K562 (cell line): ENCODE results near the gene IFT22. TPM values are rescaled to one million over a fixed set of nuclear protein-coding genes. Genes with fewer than 3 reads are reported as not detected.

Experiments
- ATF4 ChIP-seq: fragments of 450-650 bp; formaldehyde crosslinking; IDR thresholded peaks from 2 replicates; pipeline ENCODE4 v1.4.0; 2022; ENCODE audit warnings: mild to moderate bottlenecking, moderate library complexity
- CBX3 ChIP-seq, 2 experiments: IDR thresholded peaks; 1 replicate in 1 of 2; 2 replicates in 1 of 2; pipeline ENCODE4 v1.6.1; 2012; ENCODE audit warnings: inconsistent platforms in 2 of 2, low read length in 2 of 2, borderline replicate concordance in 1 of 2, control low read depth in 1 of 2
- CBX5 ChIP-seq: IDR thresholded peaks from 2 replicates; pipeline ENCODE4 v1.6.1; 2014; ENCODE audit warnings: low read depth, borderline replicate concordance
- HEY1 ChIP-seq: fragments of 250-450 bp; sonication (Bioruptor Pico); IDR thresholded peaks from 2 replicates; pipeline ENCODE4 v1.5.0; 2020; ENCODE audit warnings: mild to moderate bottlenecking, moderate library complexity, borderline replicate concordance
- HOXB6 ChIP-seq: fragments of 250-450 bp; sonication (Bioruptor Pico); IDR thresholded peaks from 2 replicates; pipeline ENCODE4 v1.5.1; 2022; ENCODE audit warnings: mild to moderate bottlenecking, borderline replicate concordance
- MEIS2 ChIP-seq: fragments of 450-650 bp; IDR thresholded peaks from 2 replicates; pipeline ENCODE4 v1.6.1; 2014; ENCODE audit warnings: mild to moderate bottlenecking; ENCODE audit not compliant: partially characterized antibody
- MXD1 ChIP-seq: fragments of 250-450 bp; sonication (Bioruptor Pico); IDR thresholded peaks from 2 replicates; pipeline ENCODE4 v1.8.0; 2021; ENCODE audit warnings: borderline replicate concordance, mild to moderate bottlenecking, moderate library complexity; ENCODE audit not compliant: poor library complexity, severe bottlenecking
- NR4A1 ChIP-seq, 2 experiments: fragments of 250-450 bp in 1 of 2; fragments of 450-650 bp in 1 of 2; sonication (Bioruptor Pico) in 1 of 2; IDR thresholded peaks; 2 replicates each; pipeline versions ENCODE4 v1.4.0 to v1.6.1; 2016 to 2020; ENCODE audit warnings: mild to moderate bottlenecking in 2 of 2, missing compliant biosample characterization in 1 of 2, missing genetic modification characterization in 1 of 2, moderate library complexity in 1 of 2
- RUNX1 ChIP-seq: sonication (generic); IDR thresholded peaks from 2 replicates; pipeline ENCODE4 v1.6.1; 2016; ENCODE audit warnings: antibody characterized with exemption, low read depth
- TAF15 ChIP-seq: fragments of 200-400 bp; formaldehyde crosslinking; IDR thresholded peaks from 2 replicates; pipeline ENCODE4 v1.6.1; 2017; ENCODE audit warnings: mild to moderate bottlenecking, low read depth, low read length, moderate library complexity
- TCF7L2 ChIP-seq: fragments of 150-350 bp; IDR thresholded peaks from 2 replicates; pipeline ENCODE4 v1.6.1; 2016; ENCODE audit warnings: low read depth, mild to moderate bottlenecking, low read length, moderate library complexity
- TEAD2 ChIP-seq: fragments of 450-650 bp; IDR thresholded peaks from 2 replicates; pipeline ENCODE4 v1.6.1; 2016; ENCODE audit warnings: missing genetic modification characterization, control low read depth, missing compliant biosample characterization
- TEAD4 ChIP-seq, 2 experiments: sonication (generic) in 1 of 2; formaldehyde crosslinking in 1 of 2; IDR thresholded peaks; 2 replicates each; pipeline versions ENCODE4 v1.6.1 to v1.8.0; 2012 to 2022; ENCODE audit warnings: borderline replicate concordance in 1 of 2, inconsistent platforms in 1 of 2, low read length in 1 of 2, mild to moderate bottlenecking in 1 of 2, missing genetic modification reagents in 1 of 2
- TRIM28 ChIP-seq: fragments of 450-650 bp; IDR thresholded peaks from 2 replicates; pipeline ENCODE4 v1.6.1; 2017
- polyA plus RNA-seq, 8 experiments: library from polyadenylated mRNA; depleted of rRNA in 4 of 8; stranded (reverse) in 5 of 8; unstranded in 3 of 8; fragments of >200 nt; fragmentation: Nextera tagmentation in 2 of 8; fragmentation: Illumina TruSeq in 1 of 8; extraction: Ambion mirVana in 2 of 8; extraction: Trizol in 1 of 8; gene quantifications; 2 replicates each; pipeline versions ENCODE4 v1.2.1 to v1.2.3, GENCODE V29; 2011 to 2014; ENCODE audit warnings: inconsistent platforms in 1 of 8, missing spikeins in 1 of 8
- total RNA-seq, 7 experiments: library from RNA; depleted of rRNA in 6 of 7; stranded (reverse); fragments of >200 nt in 6 of 7; fragmentation: Illumina TruSeq in 2 of 7; extraction: Trizol in 2 of 7; gene quantifications; 2 replicates each; pipeline versions ENCODE4 v1.2.1 to v1.2.3, GENCODE V29; 2011 to 2021; ENCODE audit warnings: low replicate concordance in 1 of 7
- TF ChIP-seq, protein P1 (sequence below), 2 experiments: fragments of 450-650 bp in 1 of 2; sonication (generic) in 1 of 2; formaldehyde crosslinking in 1 of 2; IDR thresholded peaks; 2 replicates each; pipeline versions ENCODE4 v1.7.1 to v1.9.0; 2016 to 2022; ENCODE audit warnings: inconsistent platforms in 1 of 2, mild to moderate bottlenecking in 1 of 2, missing genetic modification reagents in 1 of 2

The IFT22 gene
- total and polyA plus RNA-seq, 9 of the 15 experiments (the other 6 are each of a cell fraction or from before 2014, with no cell fraction given), result 6.3 to 18.2 (median 7.7) TPM

DNA sequence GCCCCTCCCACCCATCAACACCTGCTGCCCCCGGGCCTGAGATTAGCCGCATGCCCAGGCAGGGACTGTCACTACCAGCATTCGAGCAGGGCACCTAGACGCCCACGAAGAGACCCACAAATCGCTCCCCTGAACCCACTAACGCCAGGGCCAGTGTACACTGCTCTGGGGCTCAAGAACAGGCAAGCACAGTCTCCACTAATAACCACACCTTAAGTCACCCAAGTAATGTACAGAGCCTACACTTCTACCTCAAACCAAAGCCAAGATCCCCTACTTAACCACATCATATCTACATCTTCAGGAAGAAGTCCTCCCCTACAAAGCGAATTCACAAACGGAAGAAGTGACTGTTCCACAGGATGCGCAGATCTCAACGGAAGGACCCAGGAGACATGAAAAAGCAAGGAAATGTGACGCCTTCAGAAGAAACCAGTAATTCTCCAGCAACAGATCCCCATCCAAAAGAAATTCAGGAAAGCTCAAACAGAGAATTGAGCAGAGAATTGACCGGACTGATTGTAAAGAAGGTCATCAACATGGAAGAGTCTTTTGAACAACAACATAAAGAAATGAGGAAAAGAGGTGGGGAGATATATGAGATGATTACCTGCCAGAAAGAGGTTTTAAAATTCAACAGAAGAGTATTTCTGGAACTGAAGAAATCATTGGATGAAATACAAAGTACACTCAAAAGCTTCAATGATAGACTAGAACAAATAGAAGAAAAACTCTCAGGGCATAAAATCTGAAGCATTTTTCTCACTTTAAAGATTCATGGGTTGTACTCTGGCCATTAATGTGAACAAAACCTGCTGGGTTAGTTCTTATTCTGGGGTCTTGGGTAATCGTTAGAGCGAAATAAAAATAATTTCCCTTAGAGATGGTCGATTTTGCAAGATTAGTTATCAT lies 20.9 kb downstream of the IFT22 start (continued):
- TF ChIP-seq TCF7L2, result no peak
- TF ChIP-seq TEAD2, result 0 out of 2 replicates have a peak, but pooled peaks have one; percentile 20
- TF ChIP-seq CBX5, result 0 out of 2 replicates have a peak, but pooled peaks have one; percentile 37
- no peak for TF ChIP-seq TAF15
- peak; percentile 89; the same call in 1 of the 2 replicates for TF ChIP-seq TRIM28
- no peak for TF ChIP-seq HOXB6 (CRISPR knock-in tag)
- TF ChIP-seq, protein P1, sequence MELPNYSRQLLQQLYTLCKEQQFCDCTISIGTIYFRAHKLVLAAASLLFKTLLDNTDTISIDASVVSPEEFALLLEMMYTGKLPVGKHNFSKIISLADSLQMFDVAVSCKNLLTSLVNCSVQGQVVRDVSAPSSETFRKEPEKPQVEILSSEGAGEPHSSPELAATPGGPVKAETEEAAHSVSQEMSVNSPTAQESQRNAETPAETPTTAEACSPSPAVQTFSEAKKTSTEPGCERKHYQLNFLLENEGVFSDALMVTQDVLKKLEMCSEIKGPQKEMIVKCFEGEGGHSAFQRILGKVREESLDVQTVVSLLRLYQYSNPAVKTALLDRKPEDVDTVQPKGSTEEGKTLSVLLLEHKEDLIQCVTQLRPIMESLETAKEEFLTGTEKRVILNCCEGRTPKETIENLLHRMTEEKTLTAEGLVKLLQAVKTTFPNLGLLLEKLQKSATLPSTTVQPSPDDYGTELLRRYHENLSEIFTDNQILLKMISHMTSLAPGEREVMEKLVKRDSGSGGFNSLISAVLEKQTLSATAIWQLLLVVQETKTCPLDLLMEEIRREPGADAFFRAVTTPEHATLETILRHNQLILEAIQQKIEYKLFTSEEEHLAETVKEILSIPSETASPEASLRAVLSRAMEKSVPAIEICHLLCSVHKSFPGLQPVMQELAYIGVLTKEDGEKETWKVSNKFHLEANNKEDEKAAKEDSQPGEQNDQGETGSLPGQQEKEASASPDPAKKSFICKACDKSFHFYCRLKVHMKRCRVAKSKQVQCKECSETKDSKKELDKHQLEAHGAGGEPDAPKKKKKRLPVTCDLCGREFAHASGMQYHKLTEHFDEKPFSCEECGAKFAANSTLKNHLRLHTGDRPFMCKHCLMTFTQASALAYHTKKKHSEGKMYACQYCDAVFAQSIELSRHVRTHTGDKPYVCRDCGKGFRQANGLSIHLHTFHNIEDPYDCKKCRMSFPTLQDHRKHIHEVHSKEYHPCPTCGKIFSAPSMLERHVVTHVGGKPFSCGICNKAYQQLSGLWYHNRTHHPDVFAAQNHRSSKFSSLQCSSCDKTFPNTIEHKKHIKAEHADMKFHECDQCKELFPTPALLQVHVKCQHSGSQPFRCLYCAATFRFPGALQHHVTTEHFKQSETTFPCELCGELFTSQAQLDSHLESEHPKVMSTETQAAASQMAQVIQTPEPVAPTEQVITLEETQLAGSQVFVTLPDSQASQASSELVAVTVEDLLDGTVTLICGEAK (IDR thresholded peaks at IDR 0.05), result no peak
- TF ChIP-seq, protein P1 (CRISPR knock-in tag; IDR thresholded peaks at IDR 0.05), result no peak
- no peak for TF ChIP-seq HEY1 (CRISPR knock-in tag)
- TF ChIP-seq MXD1 (CRISPR knock-in tag), result no peak
- no peak for TF ChIP-seq MEIS2
- no peak for TF ChIP-seq ATF4
- TF ChIP-seq CBX3 (IDR thresholded peaks at IDR 0.05; ENCODE audit: borderline replicate concordance in 1 of 2, low read length in 2 of 2), result peak in 1 of 2 experiments; percentile 76; a peak in 2 of 3 replicates
- TF ChIP-seq NR4A1 (CRISPR knock-in tag; IDR thresholded peaks at IDR 0.05), result no peak
- TF ChIP-seq NR4A1 (tag; IDR thresholded peaks at IDR 0.05), result no peak
- TF ChIP-seq RUNX1, result no peak
- no peak for TF ChIP-seq TEAD4 (IDR thresholded peaks at IDR 0.05; ENCODE audit: low read length)
- TF ChIP-seq TEAD4 (CRISPR knock-in tag; IDR thresholded peaks at IDR 0.05; ENCODE audit: borderline replicate concordance), result no peak
